ENCODE data around the gene DPH6.
"Not testable (repeated sequence)": the region's sequence is repeated elsewhere in the genome, so short reads cannot be mapped to it uniquely, and the experiment has no call there.

Gene DPH6

DNA sequence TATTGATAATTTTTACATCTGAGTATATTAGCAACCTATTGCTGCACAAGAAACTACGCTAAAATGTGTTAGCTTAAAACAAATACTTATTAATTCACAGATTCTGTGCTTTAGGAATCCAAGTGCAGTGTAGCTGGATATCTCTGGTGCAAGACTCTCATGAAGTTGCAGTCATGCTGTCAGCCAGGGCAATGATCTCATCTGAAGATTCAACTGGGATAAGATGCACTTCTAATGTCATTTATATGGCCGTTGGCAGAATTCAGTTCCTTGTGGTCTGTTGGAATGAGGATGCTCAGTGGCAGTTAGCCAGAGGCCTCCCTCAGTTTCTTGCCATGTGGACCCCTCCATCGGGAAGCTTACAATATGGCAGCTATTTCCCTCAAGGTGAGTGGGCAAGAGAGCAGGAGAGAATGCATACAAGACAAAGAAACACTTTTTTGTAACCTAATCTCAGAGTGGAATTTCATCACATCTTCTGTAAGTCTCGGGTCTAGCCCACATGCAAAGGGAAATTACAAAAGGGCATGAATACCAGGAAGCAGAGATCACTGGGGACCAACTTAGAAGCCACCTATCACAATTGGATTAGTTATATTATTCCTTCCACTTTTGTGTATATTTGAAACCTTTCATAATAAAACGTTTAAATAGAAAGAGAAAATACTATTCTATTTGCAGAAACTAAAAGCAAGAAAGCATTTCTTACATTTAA lies 61.6 kb downstream of the DPH6 start:
- DNase-seq: no peak

DNA sequence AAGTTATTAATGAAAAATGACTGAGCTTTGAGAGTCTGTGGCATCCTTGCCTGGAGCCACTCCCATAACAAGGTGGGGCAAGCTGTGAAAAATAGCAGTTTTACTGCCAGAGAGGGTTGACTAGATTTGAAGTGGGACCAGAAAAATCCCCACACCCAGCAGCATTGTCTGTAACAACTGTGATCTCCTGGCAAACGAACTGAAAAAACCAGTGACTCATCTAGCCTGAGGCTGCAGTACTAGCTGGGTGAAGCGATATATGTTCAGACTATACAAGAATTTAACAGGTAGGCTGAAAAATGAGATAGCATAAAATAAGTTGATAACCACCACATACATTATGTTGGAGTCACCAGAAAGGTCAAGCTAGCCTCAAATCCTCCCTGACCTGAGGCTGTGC lies 64.0 kb downstream of the DPH6 start:
- no peak for DNase-seq

DNA sequence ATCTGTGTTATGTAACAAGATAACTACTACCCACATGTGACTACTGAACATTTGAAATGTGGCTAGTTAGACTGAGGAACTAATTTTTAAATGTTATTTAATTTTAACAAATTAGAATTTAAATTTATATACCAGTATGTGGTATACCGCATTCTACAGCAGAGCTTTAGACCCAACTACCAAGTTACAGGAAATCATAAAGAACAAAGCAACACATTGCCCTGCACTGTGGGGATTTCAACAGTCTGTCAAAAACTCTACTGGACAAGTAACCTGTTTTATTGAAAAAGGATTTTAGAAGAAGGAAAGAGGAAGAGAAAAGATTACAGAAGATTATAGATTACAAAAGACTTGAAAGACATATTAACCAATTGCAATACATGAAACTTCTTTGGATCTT lies 64.9 kb downstream of the DPH6 start:
- DNase-seq: no peak

DNA sequence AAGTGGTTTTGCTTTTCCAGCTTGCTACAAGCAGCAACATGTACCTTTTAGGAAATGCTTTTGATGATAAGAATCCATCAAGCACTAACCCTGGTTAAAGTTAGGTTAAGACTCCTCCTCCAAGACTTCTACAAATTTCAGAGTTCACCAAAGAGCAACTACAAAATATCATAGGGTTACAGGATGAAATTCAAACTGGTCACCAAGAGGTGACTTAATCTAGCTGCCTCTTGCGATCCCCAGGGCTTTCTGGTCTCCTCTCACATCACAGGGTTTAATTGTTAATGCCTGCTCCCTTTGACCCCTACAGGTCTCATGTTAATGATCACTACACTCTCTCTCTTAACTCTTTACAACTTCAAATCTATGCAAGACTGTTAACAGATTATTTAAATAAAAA lies 66.5 kb downstream of the DPH6 start:
- DNase-seq: no peak

DNA sequence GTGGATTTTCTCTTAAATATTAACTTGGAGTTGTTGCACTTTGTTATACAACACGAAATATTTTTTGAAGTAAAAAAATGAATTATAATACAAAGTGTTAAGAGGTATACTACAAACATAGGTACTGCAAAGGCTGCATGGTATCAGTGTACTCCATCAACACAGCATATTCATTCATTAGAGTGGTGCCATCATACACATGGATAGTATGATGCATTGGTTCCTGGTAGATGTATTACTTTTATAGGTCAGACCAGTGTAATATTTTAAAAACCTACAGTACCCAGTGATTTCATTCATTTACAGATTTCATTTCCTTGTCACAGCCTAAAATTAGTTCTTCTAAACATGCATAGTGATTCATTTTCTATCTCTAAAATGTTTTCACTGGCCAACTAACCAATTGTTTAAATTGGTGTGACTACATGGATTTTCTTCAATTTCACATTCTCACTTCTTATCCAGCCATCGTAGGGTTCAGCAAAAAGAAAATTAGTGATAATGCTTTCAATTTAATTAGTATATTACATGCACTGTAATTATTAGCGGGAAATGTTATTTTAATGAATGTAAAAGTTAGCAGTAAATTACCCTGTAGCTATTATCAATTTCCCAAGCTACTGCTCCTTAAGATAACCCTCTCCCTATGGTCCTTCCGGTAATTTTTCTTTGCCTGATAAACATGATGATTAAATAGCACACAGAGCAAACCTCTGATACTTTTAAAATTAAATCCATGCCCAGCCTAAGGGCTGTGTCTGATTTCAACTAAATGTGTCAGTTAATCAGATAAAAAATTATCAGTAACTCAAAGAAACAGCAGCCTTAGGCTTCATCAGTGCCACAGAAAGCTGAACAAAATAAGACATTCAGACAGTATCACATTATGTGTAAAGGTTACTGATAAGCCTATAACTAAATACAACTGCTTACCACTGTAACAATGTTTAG lies 68.4 kb downstream of the DPH6 start:
- DNase-seq: no peak

DNA sequence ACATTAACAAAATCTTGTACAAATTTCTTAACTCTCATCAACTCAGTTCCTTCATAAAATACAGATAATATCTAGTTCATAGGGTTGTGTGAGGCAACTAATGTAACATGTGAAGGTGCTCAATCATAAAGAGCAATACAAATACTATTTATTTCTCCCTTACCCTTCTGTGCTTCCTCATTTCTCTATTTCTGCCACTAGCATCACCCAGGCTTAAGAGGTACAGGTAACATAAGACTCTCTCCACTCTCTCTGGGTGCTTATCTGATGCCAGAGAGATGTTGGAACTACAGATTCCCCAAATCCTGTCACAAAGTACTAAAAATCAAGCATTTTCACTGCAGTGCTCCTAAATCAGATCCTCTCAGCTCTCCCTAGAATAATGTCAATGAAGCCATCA lies 74.9 kb downstream of the DPH6 start:
- DNase-seq: no peak

DNA sequence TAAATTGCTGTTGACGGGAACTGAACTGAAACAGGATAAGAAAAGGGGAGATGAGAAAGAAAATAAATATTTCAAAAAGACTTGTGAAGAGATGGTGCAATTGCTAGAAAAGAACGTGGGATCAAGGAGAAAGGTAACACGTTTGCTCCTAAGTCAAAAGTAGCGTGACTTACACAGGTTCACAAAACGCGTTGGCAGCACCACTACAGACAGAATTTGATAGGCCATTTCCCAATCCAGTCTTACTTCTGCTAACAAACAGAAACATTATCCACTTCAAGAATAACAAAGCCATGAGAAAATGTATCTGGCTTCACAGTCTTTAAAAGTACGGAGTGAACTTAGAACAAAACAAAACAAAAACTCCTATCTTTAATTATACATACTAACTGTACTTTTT lies 75.5 kb downstream of the DPH6 start:
- no peak for DNase-seq

DNA sequence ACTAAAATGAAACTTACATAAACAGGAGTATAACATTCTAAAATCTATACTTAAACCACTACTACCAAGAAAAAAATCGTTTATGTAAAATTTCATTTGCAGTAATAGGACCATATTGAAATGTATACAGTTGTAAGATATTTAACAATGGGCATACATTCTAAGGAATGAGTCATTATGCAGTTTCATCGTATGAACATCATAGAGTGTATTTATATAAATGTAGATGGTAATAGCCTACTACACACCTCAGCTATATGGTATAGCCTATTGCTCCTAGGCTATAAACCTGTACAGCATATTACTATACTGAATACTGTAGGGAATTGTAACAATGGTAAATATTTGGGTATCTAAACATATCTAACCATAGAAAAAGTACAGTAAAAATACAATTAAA lies 79.5 kb downstream of the DPH6 start:
- DNase-seq: no peak

DNA sequence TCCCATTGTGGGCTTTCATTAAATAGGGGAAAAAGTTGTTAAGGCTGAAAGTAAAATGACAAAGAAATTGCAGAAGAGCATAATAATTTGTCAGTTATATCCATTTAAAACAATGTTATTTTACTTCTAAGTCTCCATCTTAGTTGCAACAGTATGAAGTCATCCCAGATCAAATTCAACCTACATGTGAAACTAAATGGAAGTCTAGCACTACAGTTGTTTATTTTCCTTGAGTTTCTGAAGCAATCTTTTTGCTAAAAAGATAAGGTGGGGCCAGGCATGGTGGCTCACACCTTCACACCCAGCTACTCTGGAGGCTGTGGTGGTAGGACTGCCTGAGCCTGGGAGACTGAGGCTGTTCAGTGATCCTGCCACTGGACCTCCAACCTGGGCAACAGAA lies 80.2 kb downstream of the DPH6 start:
- no peak for DNase-seq

DNA sequence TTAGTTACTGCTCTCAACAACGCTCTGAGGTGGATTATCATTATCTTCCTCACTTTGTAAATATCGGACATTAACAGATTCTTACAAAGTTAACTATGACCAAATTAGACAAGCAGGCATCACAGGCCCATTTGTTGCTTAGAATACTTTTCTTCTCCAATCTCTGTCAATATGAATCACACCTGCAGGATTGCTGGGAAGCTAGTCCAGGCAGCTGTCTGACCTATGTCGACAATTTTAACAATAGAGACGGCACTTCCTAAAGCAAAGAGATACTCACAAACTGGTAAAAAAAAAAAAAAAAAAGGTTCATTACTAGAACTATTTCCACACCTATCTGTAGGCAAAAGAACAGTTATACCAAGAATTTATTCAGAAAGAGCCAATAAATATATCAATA lies 85.3 kb downstream of the DPH6 start:
- DNase-seq: no peak

DNA sequence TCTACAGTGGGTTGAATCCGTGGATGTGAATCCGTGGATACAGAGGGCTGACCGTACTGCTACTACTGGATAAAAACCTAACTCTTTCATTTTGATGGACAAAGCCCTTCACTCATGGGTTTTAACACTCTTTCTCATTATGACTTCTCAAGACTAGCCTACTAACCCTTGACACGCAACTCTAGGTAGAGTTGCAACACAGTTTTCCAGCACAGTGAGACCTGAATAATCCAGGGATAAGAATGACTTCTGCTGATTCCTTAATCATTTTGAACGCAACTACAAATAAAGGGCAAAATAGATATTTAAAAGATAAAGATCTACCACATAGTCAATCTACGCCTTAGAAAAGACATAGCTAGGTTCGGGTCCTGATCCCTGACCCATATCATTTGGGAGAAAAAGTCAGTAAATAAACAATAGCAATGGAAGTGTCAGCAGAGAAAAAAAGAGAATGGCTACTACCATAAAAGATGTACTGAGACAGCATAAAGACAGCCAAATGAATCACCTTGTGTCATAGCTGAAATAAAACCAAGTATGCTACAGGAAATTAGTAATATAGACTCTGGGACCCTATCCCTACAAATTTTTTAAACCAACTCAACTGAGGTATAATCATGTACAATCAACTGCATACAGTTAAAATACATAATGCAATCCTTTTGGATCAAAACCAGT lies 87.6 kb downstream of the DPH6 start:
- DNase-seq: no peak

DNA sequence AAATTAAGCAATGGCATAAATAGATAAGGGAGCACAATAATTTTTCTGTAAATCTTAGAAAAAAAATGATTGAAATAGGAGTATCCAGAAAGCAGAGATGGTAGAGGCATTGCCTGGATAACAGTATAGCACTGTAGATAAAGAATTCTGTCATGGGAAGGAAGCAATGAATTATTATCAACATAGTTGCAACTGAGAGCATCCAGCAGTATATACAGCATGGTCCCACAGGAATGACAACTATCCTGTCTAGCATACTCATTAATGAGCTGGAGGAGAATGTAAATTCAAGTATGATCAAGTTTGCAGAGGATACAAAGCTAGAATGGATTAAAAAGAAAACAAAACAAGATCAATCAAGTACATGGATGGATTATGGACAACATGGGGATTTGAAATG lies 90.8 kb downstream of the DPH6 start:
- DNase-seq: no peak

DNA sequence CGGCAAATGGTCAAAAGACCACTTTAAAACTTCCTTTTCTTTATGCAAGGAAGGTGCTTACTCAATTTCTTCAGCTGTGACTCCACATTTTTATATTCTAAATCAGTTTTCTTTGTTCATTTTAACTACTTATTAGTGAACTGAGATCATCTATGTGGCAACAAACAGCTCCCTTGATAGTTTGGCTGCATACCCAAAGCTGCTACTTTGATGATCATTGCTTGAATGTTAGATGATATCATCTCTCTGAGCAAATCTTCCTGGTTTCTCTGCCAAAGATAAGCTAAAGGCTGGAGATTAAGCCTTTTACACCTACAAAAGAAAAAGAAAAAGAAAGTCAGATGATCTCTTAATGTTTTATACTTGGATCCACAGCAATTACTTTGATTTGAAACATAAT lies 95.5 kb downstream of the DPH6 start:
- DNase-seq: no peak

DNA sequence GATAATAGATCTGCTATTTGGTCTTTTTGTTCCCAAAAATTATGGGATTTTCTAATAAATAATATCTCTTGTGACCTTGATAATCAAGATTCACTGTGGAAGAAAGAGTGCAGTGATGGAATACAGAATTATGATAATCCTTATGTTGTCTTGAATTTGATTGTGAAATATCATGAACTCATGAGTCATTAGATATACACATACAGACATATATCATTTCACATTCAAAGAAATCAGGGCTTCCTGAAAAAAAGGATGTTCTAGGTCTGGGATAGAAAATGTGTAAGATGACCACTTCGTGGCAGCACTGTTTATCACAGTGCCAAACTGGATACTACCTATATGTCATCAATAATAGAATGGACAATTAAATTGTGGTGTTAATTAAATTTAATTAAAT lies 97.7 kb downstream of the DPH6 start:
- no peak for DNase-seq

DNA sequence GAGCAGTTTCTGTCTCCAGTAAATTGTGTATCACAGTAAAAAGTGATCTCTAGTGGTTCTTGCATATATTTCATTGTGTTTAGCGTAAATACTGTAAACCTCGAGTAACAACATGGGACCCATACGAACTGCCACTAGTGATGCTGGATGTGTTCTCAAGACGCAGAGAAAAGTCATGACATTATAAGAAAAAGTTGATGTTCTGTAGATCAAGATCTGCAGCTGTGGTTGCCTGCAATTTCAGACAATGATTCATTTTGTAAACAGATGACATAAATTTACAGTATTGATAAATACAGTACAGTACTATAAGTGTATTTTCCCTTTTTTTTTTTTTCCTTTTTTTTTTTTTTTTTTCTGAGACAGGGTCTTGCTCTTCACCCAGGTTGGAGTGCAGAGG lies 100.1 kb downstream of the DPH6 start:
- no peak for DNase-seq

DNA sequence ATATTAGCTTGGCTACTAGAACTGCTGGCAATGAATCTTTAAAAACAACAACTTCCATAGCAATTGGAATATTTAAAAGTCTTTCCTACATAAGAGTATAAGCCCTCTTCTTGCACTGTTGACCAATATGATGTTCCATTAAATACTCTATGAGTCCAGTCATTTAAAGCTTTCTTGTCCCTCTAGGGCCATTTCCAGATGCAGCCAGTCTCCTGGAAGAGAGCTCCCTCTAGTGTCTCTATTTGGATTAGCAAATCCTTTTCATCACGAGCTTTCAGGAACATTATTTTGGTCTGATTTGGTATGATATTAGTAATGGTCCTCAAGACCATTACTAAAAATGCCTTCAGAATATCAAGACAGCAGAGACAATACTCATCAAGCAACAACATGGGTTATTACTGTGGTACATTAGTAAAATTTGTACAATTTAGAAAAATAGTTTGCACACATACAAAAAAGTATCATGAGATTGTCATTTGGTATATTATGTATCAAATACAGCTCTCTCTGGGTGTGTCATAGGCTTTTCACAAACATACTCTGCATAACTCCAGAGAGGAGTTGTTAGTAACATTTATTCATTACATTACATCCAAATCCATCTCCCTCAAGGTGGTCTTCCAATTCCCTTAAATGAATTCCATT lies 101.3 kb downstream of the DPH6 start:
- no peak for DNase-seq

DNA sequence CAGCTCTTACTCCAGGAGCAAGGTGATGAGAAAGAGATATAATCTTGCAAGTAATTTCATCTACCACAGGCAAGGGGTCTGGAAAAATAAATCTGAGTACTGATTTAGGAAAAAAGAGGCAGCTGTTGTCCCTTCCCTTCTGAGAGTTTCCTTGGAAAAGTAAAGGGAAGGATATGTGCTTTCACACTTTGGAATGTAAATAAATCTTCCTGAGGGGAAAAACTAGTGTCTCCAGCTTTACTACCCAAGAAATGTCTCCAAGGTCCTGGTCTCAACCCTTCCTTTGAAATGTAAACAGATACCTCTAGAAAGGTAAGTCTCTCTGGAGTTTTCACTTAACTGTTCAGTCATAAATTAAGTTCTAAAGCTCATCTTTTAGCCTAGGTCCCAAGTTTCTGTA lies 102.6 kb downstream of the DPH6 start:
- no peak for DNase-seq

DNA sequence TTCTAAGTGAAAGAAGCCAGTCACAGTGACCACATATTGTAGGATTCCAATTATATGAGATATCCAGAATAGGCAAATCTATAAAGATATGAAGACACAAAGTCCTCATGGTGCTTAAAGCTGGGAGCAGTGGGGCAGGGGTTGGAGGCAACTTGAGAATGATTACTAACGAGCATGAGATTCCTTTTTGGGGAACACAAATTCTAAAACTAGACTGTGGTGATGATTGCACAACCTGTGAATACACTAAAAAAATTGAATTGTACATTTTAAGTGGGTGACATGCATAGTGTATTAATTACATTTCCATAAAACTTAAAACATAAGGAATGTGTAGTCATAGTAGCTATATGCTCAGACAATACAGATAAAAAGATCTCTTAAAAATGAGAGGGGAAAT lies 103.2 kb downstream of the DPH6 start:
- DNase-seq: no peak

DNA sequence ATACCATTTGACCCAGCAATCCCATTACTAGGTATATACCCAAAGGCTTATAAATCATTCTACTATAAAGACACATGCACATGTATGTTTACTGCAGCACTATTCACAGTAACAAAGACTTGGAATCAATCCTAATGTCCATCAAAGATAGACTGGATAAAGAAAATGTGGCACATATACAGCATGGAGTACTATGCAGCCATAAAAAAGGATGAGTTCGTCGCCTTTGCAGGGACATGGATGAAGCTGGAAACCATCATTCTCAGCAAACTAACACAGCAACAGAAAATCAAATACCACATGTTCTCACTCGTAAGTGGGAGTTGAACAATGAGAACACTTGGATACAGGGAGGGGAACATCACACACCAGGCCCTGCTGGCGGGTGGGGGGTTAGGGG lies 104.7 kb downstream of the DPH6 start:
- not testable (repeated sequence) for DNase-seq

DNA sequence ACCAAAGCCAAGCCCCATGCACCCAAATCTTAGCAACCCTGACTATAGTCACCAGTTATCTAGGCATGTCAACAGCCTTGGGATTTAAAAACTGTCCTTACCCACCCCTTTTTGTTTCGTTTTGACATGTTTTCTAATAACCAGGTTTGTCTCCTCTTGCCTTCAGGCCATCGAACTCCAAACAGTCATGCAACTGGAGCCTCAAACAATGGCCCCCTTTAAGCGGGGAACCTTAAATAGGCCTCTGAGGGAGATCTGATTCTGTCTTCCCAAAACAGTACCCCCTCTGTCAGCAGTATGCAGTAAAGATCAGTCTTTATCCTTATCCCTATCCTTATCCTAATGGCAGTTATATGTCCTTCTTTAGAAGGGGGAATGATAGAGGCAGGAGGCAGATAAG lies 105.7 kb downstream of the DPH6 start:
- no peak for DNase-seq

DNA sequence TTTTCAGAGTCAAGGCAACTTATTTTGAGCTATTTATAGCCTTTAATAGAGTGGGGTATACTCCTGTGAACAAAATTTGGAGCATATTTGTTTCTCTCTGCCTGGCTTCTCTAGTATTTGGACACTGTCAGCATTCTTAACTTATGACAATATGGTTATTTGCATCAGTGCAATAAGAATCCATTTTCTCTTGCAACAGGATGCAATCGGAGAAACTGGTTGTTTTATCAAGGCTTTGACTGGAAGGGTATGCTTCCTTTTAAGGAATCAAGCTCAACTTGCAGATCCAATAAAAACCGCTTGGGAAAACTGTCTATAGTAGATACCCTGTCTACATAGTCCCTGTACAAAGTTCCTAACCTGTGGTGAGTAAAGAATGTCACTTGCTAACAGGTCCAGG lies 106.7 kb downstream of the DPH6 start:
- DNase-seq: no peak

DNA sequence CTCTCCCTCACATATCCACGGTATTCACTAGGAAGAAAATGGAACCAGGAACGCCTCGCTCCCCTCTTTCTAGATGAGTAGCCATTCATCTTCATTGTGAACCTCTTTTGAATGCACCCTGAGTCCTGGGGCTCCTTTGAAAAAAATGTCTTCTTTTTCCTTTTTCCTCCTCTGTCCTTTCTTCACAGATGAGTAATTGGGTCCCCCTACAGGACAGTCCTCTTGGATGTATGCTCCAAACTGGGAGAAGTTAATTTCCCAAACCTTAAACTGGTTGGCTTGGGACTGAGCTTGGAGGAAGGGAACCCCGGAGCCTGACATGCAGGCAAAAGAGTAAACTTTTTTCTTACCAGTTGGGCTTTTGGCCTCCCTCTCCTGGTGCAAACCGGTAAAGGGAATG lies 108.8 kb downstream of the DPH6 start:
- no peak for DNase-seq

DNA sequence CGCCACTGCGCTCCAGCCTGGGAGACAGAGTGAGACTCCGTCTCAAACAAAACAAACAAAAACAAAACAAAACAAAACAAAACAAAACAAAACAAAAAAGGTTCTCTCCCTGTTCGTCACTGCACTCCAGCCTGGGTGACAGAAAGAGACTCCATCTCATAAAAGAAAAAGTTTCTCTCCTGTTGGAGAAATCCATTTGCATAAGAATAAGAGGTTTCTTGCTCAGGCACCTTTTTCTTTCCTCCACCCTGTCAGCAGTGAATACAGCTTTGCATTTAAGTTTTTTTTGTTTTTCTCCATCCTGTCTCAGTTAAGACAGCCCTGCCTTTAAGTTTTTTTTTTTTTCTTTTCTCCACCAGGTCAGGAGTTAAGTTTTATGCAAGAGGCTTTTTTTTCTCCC lies 109.5 kb downstream of the DPH6 start:
- DNase-seq: no peak
